Measurements from ENCODE around the gene GRAMD1B. TPM values are rescaled to one million over a fixed set of nuclear protein-coding genes. Genes with fewer than 3 reads are reported as not detected.

The GRAMD1B gene
- total RNA-seq, 2 donors from 2014 or later = 0.66 to 3.4 TPM

DNA sequence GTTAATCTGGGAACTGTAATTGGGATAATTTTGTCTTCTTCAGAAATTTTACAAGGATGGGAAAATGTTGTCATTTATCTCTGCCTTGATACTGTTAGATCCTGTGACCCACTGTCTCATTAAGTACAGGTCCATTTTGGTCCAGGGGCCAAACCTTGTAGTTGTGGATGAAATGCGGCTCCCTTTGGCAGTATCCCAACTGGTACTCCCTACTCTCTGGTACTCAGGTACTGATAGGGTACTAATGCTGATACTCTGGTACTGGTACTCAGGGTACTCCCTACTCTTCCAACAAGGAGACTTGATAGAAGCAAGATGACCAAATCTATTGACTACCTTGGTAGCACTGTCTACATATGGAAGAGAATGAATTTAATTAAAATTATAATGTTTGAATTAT lies 97.9 kb downstream of the GRAMD1B start:
- intact Hi-C loops (cut with DNase I) = no loop called here
- no peaks in the 10 kb centered on the region for H3K9me3 ChIP-seq
- H3K36me3 ChIP-seq (replicated peaks in 1 of 2; ENCODE audit: insufficient read depth in 1 of 2, low read depth in 2 of 2) = no peaks in the 10 kb centered on the region
- WGBS, 2 donors = 75 to 86% methylated on average over 1 of the region's 1 CpG
- no peak overlapping the region for H3K4me3 ChIP-seq
- TF ChIP-seq CTCF (IDR thresholded peaks at IDR 0.05) = no peak
- no peak for TF ChIP-seq POLR2A (IDR thresholded peaks at IDR 0.05)
- H3K27me3 ChIP-seq = no peaks in the 10 kb centered on the region
- no peak overlapping the region for H3K27ac ChIP-seq
- no peak for ATAC-seq
- no peak for DNase-seq
- no peaks in the 10 kb centered on the region for H3K4me1 ChIP-seq

- H3K27ac ChIP-seq = no peak overlapping the region
- no peaks in the 10 kb centered on the region for H3K36me3 ChIP-seq (replicated peaks in 1 of 2; ENCODE audit: insufficient read depth in 1 of 2, low read depth in 2 of 2)
- H3K4me1 ChIP-seq = no peaks in the 10 kb centered on the region
- no peak overlapping the region for H3K4me3 ChIP-seq
- ATAC-seq = no peak
- TF ChIP-seq CTCF (IDR thresholded peaks at IDR 0.05) = no peak
- no peak for TF ChIP-seq POLR2A (IDR thresholded peaks at IDR 0.05)
- intact Hi-C loops (cut with DNase I) = no loop called here
- H3K9me3 ChIP-seq = no peaks in the 10 kb centered on the region
- WGBS, 2 donors = 60 to 62% methylated on average over 7 of the region's 7 CpGs
- H3K27me3 ChIP-seq = no peaks in the 10 kb centered on the region
- DNase-seq = no peak
Measured at GRCh38 chr11:123531325-123531724, 101.3 kb downstream of the GRAMD1B start.

DNA sequence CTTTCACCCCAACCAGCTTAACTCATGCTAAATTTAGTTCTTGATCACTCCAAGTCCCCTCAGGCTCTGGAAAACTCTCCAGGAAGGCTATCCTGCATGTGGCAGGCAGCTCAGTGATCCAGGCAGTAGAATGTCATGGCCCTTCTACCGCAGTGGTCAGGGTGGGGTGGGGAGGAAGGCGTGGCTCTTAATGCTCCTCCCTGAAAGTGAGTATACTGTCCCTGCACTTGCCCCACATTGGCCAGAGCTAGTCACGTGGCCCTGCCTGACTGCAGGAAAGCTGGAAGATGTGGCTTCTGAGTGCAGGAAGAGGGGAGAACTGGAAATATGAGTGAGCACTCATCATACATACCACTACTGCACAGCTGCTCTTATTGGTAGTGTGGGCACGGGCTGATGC lies 102.1 kb downstream of the GRAMD1B start:
- no peaks in the 10 kb centered on the region for H3K4me1 ChIP-seq
- TF ChIP-seq CTCF (IDR thresholded peaks at IDR 0.05) = no peak
- TF ChIP-seq POLR2A (IDR thresholded peaks at IDR 0.05) = no peak
- ATAC-seq (no peak), DNase-seq (no peak)
- H3K27ac ChIP-seq = no peak overlapping the region
- H3K36me3 ChIP-seq (replicated peaks in 1 of 2; ENCODE audit: insufficient read depth in 1 of 2, low read depth in 2 of 2) = no peaks in the 10 kb centered on the region
- H3K27me3 ChIP-seq = no peaks in the 10 kb centered on the region
- no peaks in the 10 kb centered on the region for H3K9me3 ChIP-seq
- intact Hi-C loops (cut with DNase I) = no loop called here
- no peak overlapping the region for H3K4me3 ChIP-seq
- WGBS, 2 donors = 59 to 77% methylated on average over 3 to 4 of the region's 4 CpGs

GRCh38 chr11:123535401-123535800 lies 105.3 kb downstream of the GRAMD1B start:
- no peaks in the 10 kb centered on the region for H3K9me3 ChIP-seq
- TF ChIP-seq CTCF (IDR thresholded peaks at IDR 0.05) (no peak), POLR2A (IDR thresholded peaks at IDR 0.05) (no peak)
- DNase-seq = no peak
- H3K27ac ChIP-seq = no peak overlapping the region
- 75 to 77% methylated on average over 4 of the region's 4 CpGs for WGBS, 2 donors
- H3K4me3 ChIP-seq = no peak overlapping the region
- H3K36me3 ChIP-seq (replicated peaks in 1 of 2; ENCODE audit: insufficient read depth in 1 of 2, low read depth in 2 of 2) = no peaks in the 10 kb centered on the region
- intact Hi-C loops (cut with DNase I) = no loop called here
- ATAC-seq = no peak
- H3K4me1 ChIP-seq = no peaks in the 10 kb centered on the region
- H3K27me3 ChIP-seq = no peaks in the 10 kb centered on the region

- TF ChIP-seq POLR2A (IDR thresholded peaks at IDR 0.05) (no peak), CTCF (IDR thresholded peaks at IDR 0.05) (no peak)
- 53 to 72% methylated on average over 2 of the region's 2 CpGs for WGBS, 2 donors
- no peak overlapping the region for H3K27ac ChIP-seq
- H3K4me1 ChIP-seq = no peaks in the 10 kb centered on the region
- no peaks in the 10 kb centered on the region for H3K9me3 ChIP-seq
- no peaks in the 10 kb centered on the region for H3K27me3 ChIP-seq
- DNase-seq (peak in 1 of 4 donors; percentile 39), ATAC-seq (no peak)
- intact Hi-C loops (cut with DNase I) = no loop called here
- H3K4me3 ChIP-seq = no peak overlapping the region
- no peaks in the 10 kb centered on the region for H3K36me3 ChIP-seq (replicated peaks in 1 of 2; ENCODE audit: insufficient read depth in 1 of 2, low read depth in 2 of 2)
Measured at GRCh38 chr11:123536690-123537437, 106.8 kb downstream of the GRAMD1B start.
